ENCODE measurements around the gene CDK17. TPM values are rescaled to one million over a fixed set of nuclear protein-coding genes. Genes with fewer than 3 reads are reported as not detected.
A peak's percentile ranks its signal among the peaks of the same experiment; 100 is the strongest.

Gene CDK17
- total and polyA plus RNA-seq, 10 donors, result 12.9 to 108 (median 66.4) TPM

- intact Hi-C loops (cut with DNase I; ENCODE audit: low total_unique reads), result no loop called here
- Histone ChIP-seq H3K27ac (peak overlapping the region in 7 of 8 donors; percentile 24 to 73 (median 62)), H3K27me3 (replicated peaks in 1 of 7) (no peaks in the 10 kb centered on the region), H3K36me3 (no peaks in the 10 kb centered on the region), H3K9me3 (peaks cover 0 to 7% (median 0%) of the 10 kb centered on the region in 8 donors), H3K4me1 (peaks cover 28 to 97% (median 80%) of the 10 kb centered on the region in 6 donors), H3K4me3 (no peak overlapping the region)
- TF ChIP-seq POLR2A (IDR thresholded peaks at IDR 0.05) (no peak), POLR2AphosphoS5 (IDR thresholded peaks at IDR 0.05) (no peak), CTCF (IDR thresholded peaks at IDR 0.05 in 8 of 11, conservative IDR thresholded peaks at IDR 0.05 in 3 of 11) (no peak)
- DNase-seq, result no peak
- WGBS, 5 donors, result 79 to 86% (median 82%) methylated on average over 1 of the region's 1 CpG
These were observed 24.2 kb downstream of the CDK17 start for GRCh38 chr12:96375841-96376604.

- peaks cover 28 to 97% (median 82%) of the 10 kb centered on the region in 6 donors for H3K4me1 ChIP-seq
- intact Hi-C loops (cut with DNase I; ENCODE audit: low total_unique reads), result no loop called here
- H3K36me3 ChIP-seq, result no peaks in the 10 kb centered on the region
- H3K27ac ChIP-seq, result peak overlapping the region in 4 of 8 donors; percentile 62 to 73 (median 68)
- H3K4me3 ChIP-seq, result no peak overlapping the region
- H3K9me3 ChIP-seq, result peaks cover 0 to 7% (median 0%) of the 10 kb centered on the region in 8 donors
- H3K27me3 ChIP-seq (replicated peaks in 1 of 7), result no peaks in the 10 kb centered on the region
- no peak for DNase-seq
- TF ChIP-seq CTCF (IDR thresholded peaks at IDR 0.05 in 8 of 11, conservative IDR thresholded peaks at IDR 0.05 in 3 of 11) (no peak), POLR2A (IDR thresholded peaks at IDR 0.05) (no peak), POLR2AphosphoS5 (IDR thresholded peaks at IDR 0.05) (no peak)
These were observed 25.1 kb downstream of the CDK17 start for GRCh38 chr12:96375170-96375569.

- TF ChIP-seq POLR2AphosphoS5 (IDR thresholded peaks at IDR 0.05) (no peak), CTCF (IDR thresholded peaks at IDR 0.05 in 8 of 11, conservative IDR thresholded peaks at IDR 0.05 in 3 of 11) (no peak), POLR2A (IDR thresholded peaks at IDR 0.05) (no peak)
These were observed 28.2 kb downstream of the CDK17 start for GRCh38 chr12:96371790-96372699.

More at GRCh38 chr12:96371790-96372699, 28.2 kb downstream of the CDK17 start:
- Histone ChIP-seq H3K4me1 (peaks cover 41 to 100% (median 88%) of the 10 kb centered on the region in 6 donors), H3K9me3 (no peaks in the 10 kb centered on the region), H3K4me3 (no peak overlapping the region), H3K27me3 (replicated peaks in 1 of 7) (no peaks in the 10 kb centered on the region), H3K36me3 (no peaks in the 10 kb centered on the region), H3K27ac (no peak overlapping the region)
- intact Hi-C loops (cut with DNase I; ENCODE audit: low total_unique reads), result no loop called here
- no peak for DNase-seq
- 74 to 85% (median 84%) methylated on average over 2 of the region's 2 CpGs for WGBS, 5 donors
